Measurements from ENCODE around the gene ALS2. TPM values are rescaled to one million over a fixed set of nuclear protein-coding genes. Genes with fewer than 3 reads are reported as not detected.
"Not testable (repeated sequence)": the region's sequence is repeated elsewhere in the genome, so short reads cannot be mapped to it uniquely, and the experiment has no call there.

Gene ALS2
- total RNA-seq, 1 donor from 2014 or later = 11.6 TPM

GRCh38 chr2:201820383-201821007 is 39.8 kb upstream of the ALS2 start:
- no peaks in the 10 kb centered on the region for H3K4me1 Mint-ChIP-seq
- ATAC-seq (ENCODE audit: low read depth) = no peak
- H3K36me3 Mint-ChIP-seq (ENCODE audit: low read depth) = no peaks in the 10 kb centered on the region
- no peaks in the 10 kb centered on the region for H3K9me3 Mint-ChIP-seq
- intact Hi-C loops (cut with micrococcal nuclease) = no loop called here
- no peak for DNase-seq
- H3K4me3 Mint-ChIP-seq = no peak overlapping the region
- ChIA-PET POLR2A (no interaction called here), CTCF (no interaction called here)
- peaks cover 9% of the 10 kb centered on the region for H3K27me3 Mint-ChIP-seq
- H3K27ac Mint-ChIP-seq = no peak overlapping the region
- TF ChIP-seq CTCF (IDR thresholded peaks at IDR 0.05) = no peak

- intact Hi-C loops (cut with micrococcal nuclease) = no loop called here
- ATAC-seq (ENCODE audit: low read depth) (no peak), DNase-seq (no peak)
- no peak overlapping the region for H3K4me3 Mint-ChIP-seq
- peaks cover 10% of the 10 kb centered on the region for H3K27me3 Mint-ChIP-seq
- H3K9me3 Mint-ChIP-seq = no peaks in the 10 kb centered on the region
- POLR2A ChIA-PET = no interaction called here
- H3K27ac Mint-ChIP-seq = no peak overlapping the region
- TF ChIP-seq CTCF (IDR thresholded peaks at IDR 0.05) = no peak
- no peaks in the 10 kb centered on the region for H3K4me1 Mint-ChIP-seq
- CTCF ChIA-PET = interaction anchor here (0.9 kb wide), 1 partner anchor 44 kb away, joined by 3 read pairs; no protein-coding TSS in a partner anchor
- no peaks in the 10 kb centered on the region for H3K36me3 Mint-ChIP-seq (ENCODE audit: low read depth)
These were observed 36.2 kb upstream of the ALS2 start for GRCh38 chr2:201816657-201817575.

GRCh38 chr2:201813996-201814760 is 33.4 kb upstream of the ALS2 start:
- intact Hi-C loops (cut with micrococcal nuclease) = no loop called here
- no peaks in the 10 kb centered on the region for H3K9me3 Mint-ChIP-seq
- ChIA-PET POLR2A (no interaction called here), CTCF (no interaction called here)
- no peak overlapping the region for H3K27ac Mint-ChIP-seq
- ATAC-seq (ENCODE audit: low read depth) (no peak), DNase-seq (no peak)
- no peak overlapping the region for H3K4me3 Mint-ChIP-seq
- peaks cover 14% of the 10 kb centered on the region for H3K27me3 Mint-ChIP-seq
- no peaks in the 10 kb centered on the region for H3K36me3 Mint-ChIP-seq (ENCODE audit: low read depth)
- no peak for TF ChIP-seq CTCF (IDR thresholded peaks at IDR 0.05)
- no peaks in the 10 kb centered on the region for H3K4me1 Mint-ChIP-seq

GRCh38 chr2:201810604-201811003 is 29.9 kb upstream of the ALS2 start:
- intact Hi-C loops (cut with micrococcal nuclease); H3K4me1 Mint-ChIP-seq; CTCF ChIA-PET; H3K9me3 Mint-ChIP-seq; ATAC-seq (ENCODE audit: low read depth); H3K4me3 Mint-ChIP-seq; H3K27ac Mint-ChIP-seq; POLR2A ChIA-PET; DNase-seq; H3K36me3 Mint-ChIP-seq (ENCODE audit: low read depth): not testable (repeated sequence)
- peaks cover 20% of the 10 kb centered on the region for H3K27me3 Mint-ChIP-seq

- no peak overlapping the region for H3K4me3 Mint-ChIP-seq
These were observed 28.9 kb upstream of the ALS2 start for GRCh38 chr2:201809633-201810032.

More at GRCh38 chr2:201809633-201810032, 28.9 kb upstream of the ALS2 start:
- POLR2A ChIA-PET = no interaction called here
- no peak for TF ChIP-seq CTCF (IDR thresholded peaks at IDR 0.05)
- no peaks in the 10 kb centered on the region for H3K36me3 Mint-ChIP-seq (ENCODE audit: low read depth)
- intact Hi-C loops (cut with micrococcal nuclease) = loop anchor here (2.0 kb wide), 1 partner anchor 21 kb away; no protein-coding TSS in a partner anchor
- H3K4me1 Mint-ChIP-seq = no peaks in the 10 kb centered on the region
- ATAC-seq (ENCODE audit: low read depth) (no peak), DNase-seq (no peak)
- no peaks in the 10 kb centered on the region for H3K9me3 Mint-ChIP-seq
- peaks cover 20% of the 10 kb centered on the region for H3K27me3 Mint-ChIP-seq
- CTCF ChIA-PET = no interaction called here
- no peak overlapping the region for H3K27ac Mint-ChIP-seq

Measured in activated B cell treated with CpG ODN at 0.5 μM for 24 hours (primary cell).